HG03045 (cell line): ENCODE measurements around the gene KCNAB1.

Experiments used
- ATAC-seq: cut with Tn5 transposase; IDR thresholded peaks from one replicate; pipeline ENCODE4 v1.9.1; 2021; ENCODE audit warnings: mild to moderate bottlenecking, moderate library complexity; ENCODE audit not compliant: unreplicated experiment

Gene KCNAB1

DNA sequence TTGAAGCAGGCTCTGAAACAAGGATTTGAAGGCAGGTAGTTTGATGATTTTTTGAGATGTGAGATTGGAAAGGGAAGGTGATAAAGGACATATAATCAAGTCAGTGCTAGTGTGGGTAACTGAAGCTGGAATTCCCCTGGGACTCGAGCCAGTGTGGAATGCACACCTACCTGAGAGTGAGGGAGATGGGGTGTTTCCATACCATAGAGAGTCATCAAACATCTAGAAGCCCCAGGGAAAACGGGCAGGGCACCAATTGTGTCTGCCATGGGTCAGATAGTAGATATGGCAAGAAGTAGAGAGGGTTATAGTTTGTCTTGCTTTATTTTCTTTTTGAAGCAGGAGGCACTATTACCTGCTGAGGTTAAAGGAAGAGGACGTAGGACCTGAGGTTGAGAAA lies 314.5 kb downstream of the KCNAB1 start:
- ATAC-seq = no peak

DNA sequence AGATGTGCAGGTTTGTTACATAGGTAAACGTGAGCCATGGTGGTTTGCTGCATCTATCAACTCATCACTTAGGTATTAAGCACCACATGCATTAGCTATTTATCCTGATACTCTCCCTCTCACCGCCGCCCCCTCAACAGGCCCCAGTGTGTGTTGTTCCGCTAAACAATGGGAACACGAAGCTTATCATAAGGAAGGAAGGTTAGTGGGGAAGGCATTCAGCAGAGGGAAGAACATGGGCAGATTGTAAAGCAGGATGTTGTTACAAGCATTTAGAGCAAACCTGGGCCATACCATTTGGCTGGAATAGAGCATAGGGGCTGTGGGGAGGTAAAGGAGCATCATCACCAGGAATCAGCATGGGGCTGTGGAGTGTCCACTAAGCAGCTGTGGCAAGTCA lies 322.7 kb downstream of the KCNAB1 start:
- no peak for ATAC-seq

DNA sequence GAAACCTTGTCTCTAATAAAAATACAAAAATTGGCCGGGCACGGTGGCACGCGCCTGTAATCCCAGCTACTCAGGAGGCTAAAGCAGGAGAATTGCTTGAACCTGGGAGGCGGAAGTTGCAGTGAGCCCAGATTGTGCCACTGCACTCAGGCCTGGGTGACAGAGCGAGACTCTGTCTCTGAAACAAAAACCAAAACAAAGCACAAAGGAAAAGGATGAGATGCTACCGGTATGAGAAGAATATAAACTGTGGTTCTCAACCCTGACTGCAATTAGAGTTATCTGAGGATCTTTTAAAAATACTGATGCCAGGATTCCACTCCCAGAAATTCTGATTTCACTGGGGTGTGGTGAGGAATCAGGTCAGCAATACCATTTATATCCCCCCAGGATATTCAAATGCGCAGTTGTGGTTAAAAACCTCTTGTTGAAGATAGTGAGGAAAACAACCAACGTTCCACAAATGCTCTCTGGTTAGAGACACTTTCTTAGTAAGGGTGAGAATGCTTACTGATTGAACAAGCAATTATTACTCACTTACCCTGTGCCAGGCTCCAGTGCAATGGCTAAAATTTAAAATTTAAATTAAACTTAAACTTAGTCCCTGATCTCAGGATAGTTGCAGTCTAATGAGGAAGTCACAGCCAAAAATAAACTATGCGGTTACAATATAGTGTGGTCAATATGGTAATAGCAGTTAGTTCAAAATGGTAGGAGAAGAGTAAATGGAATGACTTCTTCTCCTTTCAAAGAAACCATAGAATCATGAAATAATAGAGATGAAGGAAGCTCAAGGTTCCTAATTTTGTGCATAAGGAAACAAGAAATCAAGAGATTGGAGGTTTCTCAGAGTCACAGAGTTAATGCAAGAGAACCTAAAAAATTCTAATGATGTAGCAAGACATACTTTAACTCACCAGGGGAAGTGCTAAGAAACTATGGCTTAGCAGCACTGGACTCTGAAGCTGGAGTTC lies 325.0 kb downstream of the KCNAB1 start:
- ATAC-seq = no peak

DNA sequence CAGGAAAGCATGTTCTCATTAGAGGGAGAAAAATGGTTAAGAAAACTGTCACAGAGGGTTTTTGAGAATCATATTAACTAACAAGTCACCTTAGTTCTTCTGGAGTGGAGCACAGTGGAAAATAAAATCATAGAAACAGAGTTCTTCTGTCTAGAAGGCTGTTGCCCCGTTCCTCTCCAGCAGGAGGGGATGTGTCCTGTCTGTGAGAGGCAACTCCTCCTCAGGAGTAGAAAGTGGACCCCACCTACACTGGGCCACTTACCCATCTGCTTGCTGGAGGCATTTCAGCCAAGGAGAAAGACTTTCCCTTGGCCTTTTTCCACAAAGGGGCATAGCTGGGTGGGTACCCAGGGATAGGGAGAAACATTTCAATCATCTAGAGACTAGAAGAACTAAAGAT lies 327.9 kb downstream of the KCNAB1 start:
- peak; percentile 68 for ATAC-seq

DNA sequence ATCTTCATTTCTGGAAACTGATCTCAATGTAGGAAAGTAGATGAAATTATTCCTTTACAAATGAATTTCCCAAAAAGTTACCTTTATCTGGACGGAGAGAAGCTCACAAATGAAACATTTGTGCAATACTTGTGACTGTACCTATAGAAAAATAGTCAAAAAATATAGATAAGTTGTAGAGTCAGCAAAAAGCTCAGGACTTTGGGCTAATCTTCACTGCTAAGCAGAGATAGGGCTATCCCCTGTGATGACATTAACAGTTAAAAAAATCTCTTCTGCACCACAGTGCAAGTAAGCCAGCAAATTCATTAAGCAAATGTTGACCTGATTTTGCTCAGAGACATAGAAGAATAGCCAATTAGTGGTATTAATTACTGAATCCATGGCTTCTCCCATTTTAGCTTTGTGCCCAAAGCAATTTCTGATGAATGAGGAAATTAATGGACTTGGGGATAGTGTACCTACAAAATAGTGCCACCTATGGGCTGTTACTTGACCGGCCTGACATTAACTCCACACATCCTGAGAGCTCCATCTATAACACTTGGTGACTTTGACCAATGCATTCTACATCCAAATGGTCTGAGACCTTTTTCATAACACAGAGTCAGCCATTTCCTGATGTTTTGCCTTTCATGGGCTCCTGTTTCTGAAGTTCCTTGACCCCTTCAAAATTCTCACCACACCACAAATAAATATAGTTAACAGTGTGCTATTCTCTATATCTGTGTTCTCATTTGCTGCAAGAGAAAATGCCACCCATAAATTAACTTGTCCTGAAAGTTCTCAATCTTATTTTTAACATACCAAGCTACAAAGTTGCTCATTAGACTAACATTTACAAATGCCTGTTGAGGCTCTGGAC lies 329.6 kb downstream of the KCNAB1 start:
- ATAC-seq = no peak

DNA sequence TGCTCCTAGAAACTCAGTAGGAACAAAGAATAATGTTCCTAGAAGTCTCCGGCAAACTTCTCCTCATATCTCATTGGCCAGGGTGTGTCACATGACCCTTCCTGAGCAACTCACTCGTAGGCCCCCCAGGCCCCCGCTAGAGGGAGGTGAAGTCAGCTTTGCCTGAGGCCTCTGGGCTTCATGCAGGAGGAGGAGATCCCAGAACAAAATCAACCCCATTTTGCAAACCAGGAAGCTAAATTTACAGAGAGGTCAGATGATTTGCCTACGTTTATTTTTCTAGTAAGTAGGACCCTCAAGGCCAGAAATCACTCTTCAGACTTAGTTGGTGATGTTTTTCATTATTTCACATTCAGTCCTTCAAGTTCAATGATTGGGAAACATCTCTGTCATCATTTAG lies 335.5 kb downstream of the KCNAB1 start:
- no peak for ATAC-seq

DNA sequence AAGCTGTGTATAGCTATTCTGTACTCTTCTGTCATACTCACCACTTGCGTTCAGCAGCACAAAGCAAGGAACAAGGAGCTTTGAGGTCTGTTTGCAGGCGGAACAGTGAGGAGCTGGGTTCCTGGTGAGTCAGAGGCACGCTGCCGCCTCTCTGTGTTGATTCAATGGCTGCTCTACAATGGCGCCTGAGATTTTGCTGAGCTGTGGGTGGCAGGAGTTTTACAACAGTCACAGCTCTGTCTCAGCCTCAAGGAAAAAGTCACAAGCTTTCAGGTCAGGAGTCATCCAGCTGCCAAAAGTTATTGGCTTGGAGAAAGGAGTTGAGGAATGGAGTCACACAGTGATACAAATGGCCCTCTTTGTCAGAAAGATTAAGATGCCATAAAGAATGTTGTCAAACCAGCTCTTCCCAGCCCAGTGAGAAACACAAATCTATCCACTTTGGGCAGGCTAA lies 336.4 kb downstream of the KCNAB1 start:
- no peak for ATAC-seq

DNA sequence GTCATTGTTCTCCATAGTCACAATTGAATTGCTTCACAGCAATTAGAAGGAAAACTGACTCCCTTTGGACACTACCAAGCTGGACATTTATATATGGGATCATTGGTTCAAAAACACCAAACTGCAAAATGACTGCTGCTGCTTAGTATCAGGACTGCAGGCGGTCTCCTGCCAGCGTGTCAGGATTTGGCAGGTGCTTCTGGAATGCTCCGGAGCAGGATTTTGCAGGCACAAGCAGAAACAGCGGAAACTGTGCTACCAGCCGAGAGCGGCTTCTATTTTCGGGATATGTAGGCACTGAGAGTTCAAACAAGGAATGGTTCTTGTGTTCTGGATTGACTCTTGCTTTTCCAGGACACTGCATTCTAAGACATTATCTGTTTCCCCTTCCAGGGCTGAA lies 339.1 kb downstream of the KCNAB1 start:
- no peak for ATAC-seq

DNA sequence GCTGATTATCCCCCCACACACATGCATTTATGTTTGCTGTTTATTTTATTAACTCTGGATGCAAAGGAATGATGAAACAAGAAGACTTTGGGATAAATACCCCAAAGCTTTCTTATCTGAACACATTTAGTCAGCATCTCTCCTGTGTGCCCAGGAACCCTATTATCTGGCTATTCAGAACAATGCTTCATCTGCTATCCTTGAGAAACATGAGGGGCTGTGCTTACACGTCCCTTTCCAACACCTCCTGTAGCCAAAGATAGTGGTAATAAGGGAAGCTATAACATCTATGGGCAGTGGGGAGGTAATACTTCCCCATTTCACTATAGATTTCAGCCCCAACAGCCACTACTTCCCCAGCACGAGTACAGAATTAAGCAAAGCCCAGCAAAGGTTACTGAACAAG lies 339.8 kb downstream of the KCNAB1 start:
- no peak for ATAC-seq

DNA sequence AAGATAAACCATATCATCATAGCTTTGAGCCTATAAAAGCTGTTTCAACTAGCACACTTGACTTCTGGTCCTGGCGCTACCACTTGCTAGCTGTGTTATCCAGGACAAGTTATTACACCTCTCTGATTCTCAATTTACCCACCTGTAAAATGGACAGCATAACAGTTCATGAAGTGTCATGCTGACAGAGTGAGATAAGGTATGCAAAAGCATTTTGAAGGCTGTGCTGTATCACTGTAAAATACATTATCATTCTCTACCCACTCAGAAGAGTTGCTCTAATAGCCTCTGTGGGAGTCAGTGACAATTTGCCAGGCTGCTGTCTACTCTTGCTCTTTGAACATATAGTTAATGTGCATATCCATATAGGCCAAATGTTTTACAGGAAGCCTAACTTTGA lies 341.5 kb downstream of the KCNAB1 start:
- ATAC-seq = no peak

DNA sequence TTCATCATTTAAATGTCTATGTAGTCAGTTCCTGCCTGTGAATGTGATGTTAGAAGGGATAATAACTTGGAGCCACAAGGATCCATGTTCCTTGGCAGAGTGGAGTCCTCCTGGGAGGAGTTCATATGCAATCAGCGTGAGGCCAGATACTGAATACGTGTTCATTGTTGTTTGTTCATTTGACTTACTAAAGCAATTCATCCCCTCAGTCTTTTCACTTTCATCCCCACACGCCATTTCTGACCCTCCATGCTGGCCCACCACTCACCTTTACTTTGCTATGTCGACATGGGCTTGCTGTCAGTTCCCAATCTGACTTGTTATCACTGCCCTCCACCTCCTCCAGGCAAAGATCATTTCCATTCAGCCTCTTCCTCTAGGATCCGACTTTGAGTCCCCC lies 342.7 kb downstream of the KCNAB1 start:
- ATAC-seq = no peak

DNA sequence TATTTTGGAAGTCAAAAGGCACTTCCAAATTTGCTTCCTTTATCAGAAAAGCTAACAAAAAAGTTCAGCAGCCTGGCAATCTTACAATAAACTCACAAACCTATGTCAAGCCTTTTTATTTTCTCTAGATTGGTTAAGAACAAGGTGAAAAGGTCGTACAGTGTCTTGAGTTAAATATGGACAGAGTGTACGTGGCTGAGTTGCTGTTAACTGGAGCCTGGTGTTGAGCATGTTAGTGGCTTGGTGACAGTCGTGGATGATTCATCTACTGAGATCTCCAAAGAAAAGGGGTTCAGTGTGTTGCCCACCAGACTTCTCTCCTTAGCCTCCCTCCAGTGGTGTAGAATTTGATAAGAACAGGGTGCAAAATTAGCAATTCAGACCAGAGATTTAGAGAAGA lies 344.8 kb downstream of the KCNAB1 start:
- no peak for ATAC-seq

DNA sequence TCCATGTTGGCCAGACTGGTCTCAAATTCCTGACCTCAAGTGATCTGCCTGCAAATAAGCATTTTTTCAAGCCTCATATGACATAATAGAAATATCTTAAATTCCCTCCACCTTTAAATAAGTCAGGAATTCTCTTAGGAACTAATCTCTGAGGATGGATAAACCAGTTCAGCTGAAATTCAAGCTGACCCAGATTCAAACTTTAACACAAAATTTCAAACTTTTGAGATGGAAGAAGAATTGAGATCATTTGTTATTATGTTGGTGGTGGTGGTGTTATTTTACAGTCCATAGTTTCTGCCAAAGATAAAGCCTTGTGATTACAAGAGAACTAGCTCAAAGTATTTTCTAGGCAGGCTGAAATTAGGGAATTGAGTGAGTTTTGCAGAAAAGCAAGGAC lies 349.1 kb downstream of the KCNAB1 start:
- no peak for ATAC-seq

DNA sequence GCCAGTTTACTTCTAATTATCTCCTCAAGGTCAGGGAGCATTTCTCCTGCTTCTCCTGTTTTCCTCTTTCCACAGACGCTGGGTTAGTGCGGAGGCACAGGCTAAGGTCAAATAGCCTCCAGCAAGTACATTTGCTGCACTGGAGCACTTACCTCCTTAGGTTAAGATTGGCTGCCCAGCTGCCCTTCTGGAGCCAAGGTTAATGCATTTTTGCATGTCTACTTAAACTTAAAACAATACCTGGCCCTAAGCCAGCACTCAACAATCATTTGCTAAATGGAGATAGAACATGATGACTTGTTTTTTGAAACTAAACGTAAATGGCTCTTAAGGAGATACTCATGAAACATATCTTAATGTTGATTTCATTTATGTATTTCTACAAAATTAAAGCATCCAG lies 351.1 kb downstream of the KCNAB1 start:
- ATAC-seq = no peak

DNA sequence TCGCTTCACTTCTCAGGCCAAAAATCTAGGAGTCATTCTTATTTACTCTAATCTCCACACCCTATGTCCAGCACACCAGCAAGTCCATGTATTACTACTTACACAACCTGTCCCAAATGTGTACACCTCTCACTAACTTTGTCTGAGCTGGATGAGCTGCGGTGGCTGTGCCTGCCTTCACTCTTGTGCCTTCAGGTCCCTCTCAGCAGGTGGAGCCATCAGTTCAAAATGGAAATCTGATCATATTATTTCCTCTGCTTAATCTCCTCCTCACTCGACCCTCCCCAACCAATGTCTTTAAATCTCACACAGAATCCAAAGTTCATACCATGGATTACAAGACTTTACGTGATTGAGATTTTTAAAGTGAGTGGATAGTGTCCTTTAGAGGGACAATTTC lies 351.8 kb downstream of the KCNAB1 start:
- no peak for ATAC-seq

DNA sequence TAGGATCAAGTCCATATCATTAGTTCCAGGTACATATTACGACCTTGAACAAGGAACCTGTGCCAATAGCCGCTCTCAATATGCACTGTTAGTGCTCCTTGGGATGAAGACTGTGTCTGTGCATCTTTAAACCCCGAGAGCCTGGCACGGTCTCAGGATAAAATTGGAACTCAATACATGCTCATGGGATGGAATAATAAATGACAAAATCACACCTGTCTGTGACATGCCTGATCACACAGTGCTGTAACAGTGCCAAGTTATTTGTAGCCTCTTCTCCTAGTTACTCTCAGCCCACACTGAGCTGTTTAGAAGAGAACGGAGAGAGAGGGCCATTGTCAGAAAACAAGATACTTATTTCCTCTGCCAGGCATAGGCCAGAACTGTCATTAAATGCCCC lies 352.3 kb downstream of the KCNAB1 start:
- no peak for ATAC-seq

DNA sequence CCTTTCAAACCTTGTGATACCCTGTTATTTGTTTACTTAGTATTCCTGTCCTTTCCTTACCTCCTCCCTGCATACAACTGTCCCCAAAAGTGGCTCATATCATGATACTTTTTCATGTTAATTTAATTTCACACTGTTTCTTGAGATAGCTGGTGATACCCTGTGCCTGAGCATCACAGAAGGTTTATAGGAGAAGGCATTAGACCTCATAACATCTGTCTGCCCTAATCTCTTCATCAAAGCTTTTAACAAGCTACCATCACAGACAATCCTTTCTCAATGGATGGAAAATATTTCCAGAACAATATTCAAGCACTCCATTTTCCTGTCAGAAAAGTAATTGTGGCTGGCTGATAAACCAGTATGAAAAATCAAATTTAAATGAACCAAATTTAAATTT lies 353.0 kb downstream of the KCNAB1 start:
- ATAC-seq = no peak

DNA sequence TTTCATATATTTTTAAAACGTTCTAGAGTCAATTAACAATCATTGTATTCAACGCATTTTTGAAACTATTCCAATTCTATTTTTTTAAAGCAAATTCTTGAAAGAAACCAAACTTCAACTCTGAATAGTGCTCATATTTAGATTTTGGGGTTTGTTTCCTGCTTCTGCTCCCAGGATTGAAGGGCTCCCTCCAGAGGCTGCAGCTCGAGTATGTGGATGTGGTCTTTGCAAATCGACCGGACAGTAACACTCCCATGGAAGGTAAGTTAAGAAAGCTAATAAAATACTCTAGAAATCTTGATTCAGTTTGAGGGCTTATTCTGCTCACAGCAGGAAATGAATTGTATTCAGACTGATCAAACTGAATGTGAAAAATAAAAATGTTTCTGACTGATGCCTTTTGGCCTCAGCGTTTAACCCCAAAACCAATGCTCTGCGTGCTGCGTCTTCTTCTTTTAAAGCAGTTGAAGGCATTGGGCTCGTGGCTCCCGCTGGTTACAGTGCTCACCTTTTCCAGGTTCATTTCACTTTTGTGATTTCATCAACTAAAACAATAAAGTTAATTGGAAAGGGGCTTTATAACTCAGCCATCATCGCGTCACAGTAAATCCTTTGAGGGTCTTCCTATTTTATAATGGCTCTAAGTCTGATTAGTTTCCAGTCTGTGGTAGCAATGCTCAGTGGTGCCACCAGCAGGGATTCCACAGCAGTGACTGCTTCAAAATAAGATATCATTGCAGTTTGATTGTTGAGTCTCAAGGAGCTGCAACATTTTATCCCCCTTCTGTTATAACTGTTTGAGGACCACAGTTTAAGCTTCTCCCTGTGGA lies 354.4 kb downstream of the KCNAB1 start:
- ATAC-seq = no peak

DNA sequence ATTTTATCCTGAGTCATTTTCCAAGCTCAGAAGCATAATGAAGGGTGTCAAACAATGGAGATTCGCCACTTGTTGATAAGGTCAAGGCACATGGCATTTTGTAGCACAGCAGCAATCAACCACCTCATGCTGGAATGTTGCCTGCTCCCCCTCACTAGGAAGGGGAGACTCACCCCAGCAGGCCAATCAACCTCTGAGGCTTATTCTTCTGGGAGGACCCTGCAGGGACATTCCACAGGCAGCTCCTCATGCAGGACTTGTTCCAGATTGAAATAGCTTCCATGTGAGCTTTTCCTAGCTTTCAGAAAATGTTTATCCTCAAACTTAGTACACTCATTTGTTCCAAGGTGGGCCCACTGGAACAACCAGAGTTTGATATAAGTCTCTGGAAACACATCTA lies 356.9 kb downstream of the KCNAB1 start:
- ATAC-seq = no peak

DNA sequence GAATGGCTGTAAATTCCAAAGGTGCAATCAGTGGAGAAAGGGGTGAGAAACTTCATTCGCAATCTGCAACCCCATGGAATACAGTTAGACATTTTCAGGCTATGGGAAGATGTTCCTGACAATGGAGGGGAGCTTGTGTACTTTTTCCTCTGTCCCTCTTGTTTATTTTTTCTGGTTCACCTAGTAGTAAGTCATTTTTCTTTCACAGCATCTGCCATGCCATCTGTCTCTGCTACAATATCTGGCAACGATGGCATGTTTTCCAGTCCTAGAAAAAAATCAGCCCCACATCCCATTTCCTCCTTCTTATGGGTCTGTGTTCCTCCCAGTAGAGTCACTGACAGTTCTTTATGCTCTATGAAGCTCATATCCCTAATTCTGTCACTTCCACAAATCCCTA lies 358.5 kb downstream of the KCNAB1 start:
- ATAC-seq = no peak

DNA sequence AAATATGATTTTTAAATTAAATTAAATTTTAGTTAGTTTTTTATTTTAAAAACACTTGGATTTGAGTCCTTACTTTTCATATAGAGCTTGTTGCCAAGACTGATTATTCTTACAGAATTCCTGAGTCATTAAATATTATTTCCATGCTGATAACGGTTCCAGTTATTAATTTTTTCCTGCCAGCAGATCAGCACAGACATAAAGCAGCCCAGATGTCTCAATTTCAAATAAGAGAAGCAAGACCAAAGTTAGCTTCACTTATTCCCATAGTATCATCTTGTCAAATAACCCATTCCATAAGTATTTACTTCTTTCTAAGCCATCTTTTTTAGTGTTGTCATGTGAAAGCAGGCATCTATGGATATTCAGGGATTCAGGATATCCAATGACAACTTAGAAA lies 359.2 kb downstream of the KCNAB1 start:
- no peak for ATAC-seq
